ENCODE data around the gene ANKRD55.

GRCh38 chr5:56270058-56270457 lies 36.9 kb upstream of the ANKRD55 start:
- TF ChIP-seq CTCF (IDR thresholded peaks at IDR 0.05) (no peak), POLR2A (IDR thresholded peaks at IDR 0.05) (no peak)

All from heart left ventricle (tissue), 13 donors.